Measurements from ENCODE around the gene ABCB11.

The ABCB11 gene

DNA sequence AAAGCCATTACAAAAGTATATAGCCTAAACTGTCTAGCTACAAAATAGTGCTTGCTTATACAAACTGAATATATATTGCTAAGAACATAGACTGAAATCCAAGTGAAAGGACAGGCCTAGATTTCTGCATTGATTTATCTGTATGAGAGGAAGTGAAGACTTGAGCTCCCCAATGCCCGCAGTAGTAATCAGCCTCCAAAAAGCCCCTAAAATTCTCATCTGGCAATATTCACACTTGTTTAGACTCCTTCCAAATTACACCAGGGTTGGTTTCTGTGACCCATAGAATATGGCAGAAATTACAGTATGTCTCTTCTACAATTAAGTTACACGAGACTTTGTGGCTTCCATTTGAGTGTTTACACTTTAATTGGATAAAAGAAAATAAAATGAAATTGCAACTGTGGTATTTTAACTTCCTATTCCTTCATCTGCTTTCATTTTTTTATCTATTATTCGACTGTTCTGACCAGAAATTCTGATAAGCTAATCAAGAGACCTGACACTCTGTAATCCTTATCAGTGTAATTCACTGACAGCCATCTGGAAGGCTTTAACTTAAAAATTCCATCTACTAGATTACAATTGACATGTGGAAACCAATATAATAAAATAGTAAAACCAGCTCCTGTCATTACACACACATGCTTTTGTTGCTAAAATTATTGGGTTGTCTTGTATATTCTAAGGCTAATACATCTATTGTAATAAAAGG is 21.1 kb downstream of the ABCB11 start:
- no peak for DNase-seq

GRCh38 chr2:169007941-169008340 is 23.2 kb downstream of the ABCB11 start:
- DNase-seq: no peak

GRCh38 chr2:169007356-169007755 is 23.8 kb downstream of the ABCB11 start:
- no peak for DNase-seq

DNA sequence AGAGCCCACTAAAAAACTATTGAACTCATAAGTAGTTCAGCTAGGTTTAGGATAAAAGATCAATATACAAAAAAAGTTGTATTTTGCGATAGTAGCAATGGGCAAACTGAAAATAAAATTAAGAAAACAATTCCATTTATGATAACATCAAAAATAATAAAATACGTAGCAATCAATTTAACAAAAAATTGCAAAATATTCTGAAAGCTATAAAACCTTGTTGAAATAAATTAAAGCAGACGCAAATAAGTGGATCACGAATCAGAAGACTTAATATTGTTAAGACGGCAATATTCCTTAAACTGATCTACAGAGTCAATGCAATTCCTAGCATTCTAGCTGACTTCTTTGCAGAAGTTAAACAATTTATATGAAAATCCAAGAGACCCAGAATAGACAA is 24.5 kb downstream of the ABCB11 start:
- DNase-seq: no peak

DNA sequence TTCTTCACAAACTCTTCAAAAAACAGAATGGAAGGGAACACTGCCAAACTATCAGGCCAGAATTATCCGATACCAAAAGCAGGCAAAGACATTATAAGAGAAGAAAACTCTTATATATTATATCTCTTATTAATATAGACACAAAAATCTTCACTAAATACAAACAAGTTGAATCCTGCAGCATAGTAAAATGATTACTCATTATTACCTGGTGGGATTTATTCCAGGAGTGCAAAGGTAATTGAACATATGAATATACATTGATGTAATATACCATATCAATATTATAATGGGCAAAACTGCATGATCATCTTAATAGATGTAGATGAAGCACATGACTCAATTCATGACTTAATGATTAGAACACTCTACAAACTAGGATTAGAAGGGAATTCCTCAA is 25.1 kb downstream of the ABCB11 start:
- DNase-seq: no peak

DNA sequence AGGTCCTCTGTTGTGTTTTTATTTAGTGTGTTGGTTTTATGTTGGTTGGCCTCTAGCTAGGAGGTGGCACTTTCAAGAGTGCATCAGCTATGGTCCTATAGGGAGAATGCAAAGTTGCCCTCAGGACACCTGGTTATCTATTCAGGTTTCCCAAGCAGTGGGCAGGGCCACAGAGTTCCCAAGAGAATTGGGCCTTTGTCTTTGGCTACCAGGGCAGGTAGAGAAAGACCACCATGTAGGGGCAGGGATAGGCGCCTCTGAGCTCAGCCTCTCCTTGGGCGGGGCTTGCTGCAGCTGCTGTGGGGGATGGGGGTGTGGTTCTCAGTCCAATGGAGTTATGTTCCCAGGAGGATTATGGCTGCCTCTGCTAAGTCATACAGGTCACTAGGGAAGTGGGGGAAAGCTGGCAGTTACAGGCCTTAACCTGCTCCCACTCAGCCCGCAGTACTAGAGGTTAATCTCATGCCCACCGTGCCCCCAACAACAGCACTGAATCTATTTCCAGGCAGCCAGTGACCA is 26.0 kb downstream of the ABCB11 start:
- no peak for DNase-seq

DNA sequence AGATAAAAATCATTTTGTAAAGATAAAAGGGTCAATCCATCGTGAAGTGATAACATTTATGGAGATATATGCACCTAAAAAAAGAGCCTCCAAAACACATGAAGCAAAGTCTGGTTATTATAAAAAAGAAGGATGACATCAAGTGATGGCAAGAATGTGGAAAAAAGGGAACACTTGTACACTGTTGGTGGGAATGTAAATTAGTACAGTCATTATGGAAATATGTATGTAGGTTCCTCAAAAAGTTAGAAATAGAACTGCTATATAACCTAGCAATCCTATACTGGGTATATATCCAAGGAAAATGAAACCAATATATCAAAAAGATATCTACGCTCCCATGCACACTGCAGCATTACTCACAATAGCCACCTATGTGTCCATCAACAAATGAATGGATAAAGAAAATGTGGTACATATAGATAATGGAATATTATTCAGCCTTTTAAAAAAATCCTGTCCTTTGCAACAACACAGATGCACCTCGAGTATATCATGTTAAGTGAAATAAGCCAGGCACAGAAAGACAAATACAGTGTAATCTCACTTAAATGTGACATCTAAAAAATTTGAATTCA is 28.9 kb downstream of the ABCB11 start:
- no peak for DNase-seq

- no peak for DNase-seq
Measured at GRCh38 chr2:169001116-169001815, 29.9 kb downstream of the ABCB11 start.

DNA sequence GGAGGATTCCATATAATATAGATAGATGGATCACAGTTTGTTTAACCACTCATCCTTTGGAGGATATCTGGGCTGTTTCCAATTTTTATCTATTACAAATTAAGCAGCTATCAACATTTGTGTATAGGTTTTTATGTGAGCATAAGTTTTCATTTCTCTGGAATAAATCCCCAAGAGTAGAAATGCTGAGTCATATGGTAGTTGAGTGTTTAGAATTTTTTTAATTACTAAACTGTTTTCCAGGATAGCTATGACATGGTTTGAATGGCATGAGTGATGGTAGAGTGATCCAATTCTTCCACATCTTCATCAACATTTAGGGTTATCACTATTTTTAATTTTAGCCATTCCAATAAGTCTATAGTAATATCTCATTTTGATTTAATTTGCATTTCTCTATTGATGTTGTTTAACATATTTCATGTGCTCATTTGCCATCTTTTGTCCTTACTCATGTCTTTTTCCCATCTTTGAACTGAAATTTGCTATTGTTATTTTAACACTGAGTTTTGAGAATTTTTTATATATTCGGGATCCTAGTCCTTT is 31.4 kb downstream of the ABCB11 start:
- DNase-seq: no peak

DNA sequence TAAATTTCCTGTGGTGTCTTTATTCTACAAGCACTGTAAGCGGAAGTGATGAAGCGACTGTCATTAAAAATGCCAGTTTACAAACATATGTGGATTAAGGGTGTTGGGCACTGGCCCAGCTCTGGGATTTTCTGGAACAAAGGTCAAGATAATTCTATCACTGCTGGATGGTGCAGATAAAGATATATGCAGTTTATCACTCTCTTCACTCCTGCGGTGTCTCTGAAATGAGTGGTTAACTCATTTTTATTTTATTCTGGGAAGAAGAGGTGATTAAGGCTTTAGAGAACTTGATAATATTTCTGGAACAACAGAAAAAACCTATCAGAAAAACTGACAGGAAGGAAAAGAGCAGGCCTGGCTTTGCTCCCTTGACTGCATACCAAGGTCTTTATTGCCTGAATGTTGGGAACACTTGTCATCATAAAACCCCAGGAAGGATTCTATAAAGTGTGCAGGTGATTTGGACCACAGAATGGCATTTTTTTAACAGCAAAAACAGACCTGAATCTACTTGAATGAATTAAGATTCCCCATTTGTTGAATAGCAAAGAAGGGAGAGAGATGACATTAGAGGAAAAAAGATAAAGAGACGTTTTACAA is 32.4 kb downstream of the ABCB11 start:
- no peak for DNase-seq

- DNase-seq: no peak
Measured at GRCh38 chr2:168997794-168998193, 33.3 kb downstream of the ABCB11 start.

GRCh38 chr2:168997118-168997521 is 34.0 kb downstream of the ABCB11 start:
- no peak for DNase-seq

DNA sequence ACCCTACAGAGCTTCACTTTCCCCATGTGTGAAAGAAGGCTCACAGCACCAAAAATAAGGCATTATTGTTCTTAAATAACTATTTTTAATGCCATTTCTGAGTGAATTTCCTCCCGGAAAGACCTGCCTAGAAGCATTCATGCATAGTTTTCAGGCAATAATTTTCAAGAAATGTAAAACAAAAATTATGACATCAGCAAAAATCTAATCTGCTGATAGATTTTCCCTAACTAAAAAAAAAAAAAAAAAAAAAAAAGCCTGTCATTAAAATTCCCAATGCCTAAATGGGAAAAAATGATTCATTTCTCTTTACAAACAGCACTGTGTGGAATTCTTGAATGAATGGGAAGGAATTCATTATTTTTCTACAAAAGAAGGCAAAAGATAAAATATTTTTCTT is 35.4 kb downstream of the ABCB11 start:
- DNase-seq: no peak

- DNase-seq: no peak
Measured at GRCh38 chr2:168993538-168993937, 37.6 kb downstream of the ABCB11 start.

DNA sequence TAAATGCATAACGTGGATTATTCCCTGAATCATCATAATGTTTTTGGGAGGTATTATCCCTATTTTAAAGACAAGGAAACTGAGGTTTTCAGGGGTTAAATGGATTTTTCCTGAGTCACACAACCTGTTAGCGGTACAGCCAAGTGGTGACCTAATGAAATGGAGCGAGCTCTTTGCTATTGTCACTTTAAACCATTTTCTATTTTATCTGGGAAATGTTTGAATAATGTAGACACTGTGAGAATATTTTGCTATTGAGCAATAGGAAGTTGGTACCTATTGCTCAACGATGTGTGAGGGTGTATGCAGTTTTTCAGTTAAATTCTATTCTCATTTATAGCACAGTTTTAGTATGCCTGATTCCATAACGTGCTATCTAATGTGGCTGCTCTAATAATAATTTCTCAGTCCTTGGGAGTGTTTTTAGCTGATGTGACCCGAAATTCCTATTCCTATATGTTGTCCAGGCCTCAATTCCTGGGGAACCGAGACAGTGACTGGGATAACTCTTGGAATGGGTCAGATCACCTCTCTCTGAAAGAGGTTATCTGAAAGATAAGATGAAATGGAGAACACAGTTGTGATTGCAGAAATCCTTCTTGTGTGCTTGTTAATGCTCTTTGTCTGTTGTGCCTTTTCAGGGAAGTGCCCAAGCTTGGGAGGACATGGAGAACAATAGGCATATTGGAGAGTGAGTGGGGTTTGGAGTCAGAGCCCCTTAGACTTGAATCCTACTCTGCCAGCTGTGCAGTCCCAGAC is 38.4 kb downstream of the ABCB11 start:
- DNase-seq: no peak

- no peak for DNase-seq
Measured at GRCh38 chr2:168992026-168992425, 39.1 kb downstream of the ABCB11 start.

DNA sequence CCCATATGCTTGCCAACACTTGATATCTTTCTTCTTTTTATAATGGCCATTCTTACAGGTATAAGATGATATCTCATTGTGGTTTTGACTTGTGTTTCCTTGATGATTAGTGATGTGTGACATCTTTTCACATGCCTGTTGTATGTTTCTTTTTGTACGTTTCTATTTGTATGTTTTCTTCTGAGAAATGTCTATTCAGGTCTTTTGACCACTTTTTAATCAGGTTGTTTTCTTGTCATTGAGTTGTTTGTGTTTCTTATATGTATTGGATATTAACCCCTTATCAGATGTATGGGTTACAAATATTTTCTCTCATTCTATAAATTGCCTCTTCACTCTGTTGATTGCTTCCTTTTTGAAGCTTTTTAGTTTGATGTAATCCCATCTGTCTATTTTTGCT is 42.4 kb downstream of the ABCB11 start:
- DNase-seq: no peak

DNA sequence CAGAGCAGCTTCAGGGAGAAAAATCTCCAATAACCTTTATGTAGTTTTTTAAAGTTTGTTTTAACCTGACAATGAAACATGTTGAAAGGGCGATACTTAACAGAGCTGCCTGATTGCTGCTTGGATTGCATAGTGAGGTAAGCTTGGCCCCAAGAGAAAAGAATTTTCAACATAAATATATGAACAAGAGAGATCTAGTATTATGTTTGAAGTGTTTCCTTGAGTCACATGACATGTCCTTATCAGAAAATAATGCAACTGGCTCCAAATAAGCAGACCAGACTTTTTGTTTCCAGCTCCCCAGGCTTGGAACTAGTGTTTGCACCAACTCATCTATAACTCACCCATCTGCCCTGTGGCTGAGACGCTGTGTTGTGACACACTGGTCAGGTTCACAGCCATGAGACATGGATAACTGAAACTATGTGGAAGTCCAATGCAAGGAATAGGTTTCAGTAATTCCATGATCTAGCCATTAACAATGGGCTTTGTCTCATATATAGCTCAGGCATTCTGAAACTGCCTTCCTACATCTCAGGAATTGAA is 44.7 kb downstream of the ABCB11 start:
- no peak for DNase-seq

- DNase-seq: no peak
Measured at GRCh38 chr2:168981651-168982050, 49.5 kb downstream of the ABCB11 start.

GRCh38 chr2:168978461-168978861 is 52.7 kb downstream of the ABCB11 start:
- no peak for DNase-seq

DNA sequence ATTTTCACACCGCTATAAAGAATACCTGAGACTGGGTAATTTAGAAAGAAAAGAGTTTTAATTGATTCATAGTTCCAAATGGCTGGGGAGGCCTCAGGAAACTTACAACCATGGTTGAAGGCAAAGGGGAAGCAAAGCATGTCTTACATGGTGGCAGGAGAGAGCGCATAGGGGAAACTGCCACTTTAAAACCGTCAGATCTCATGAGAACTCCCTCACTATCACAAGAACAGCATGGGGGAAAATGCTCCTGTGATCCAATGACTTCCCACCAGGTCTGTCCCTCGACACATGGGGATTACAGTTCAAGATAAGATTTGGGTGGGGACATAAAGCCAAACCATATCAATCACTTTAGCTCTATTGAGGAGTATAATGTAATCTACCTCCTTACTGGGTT is 53.5 kb downstream of the ABCB11 start:
- DNase-seq: no peak
